ENCODE measurements around the gene FDXR. TPM values are rescaled to one million over a fixed set of nuclear protein-coding genes. Genes with fewer than 3 reads are reported as not detected.

FDXR gene
- total RNA-seq, 1 experiment from 2014 or later = 39.7 TPM

DNA sequence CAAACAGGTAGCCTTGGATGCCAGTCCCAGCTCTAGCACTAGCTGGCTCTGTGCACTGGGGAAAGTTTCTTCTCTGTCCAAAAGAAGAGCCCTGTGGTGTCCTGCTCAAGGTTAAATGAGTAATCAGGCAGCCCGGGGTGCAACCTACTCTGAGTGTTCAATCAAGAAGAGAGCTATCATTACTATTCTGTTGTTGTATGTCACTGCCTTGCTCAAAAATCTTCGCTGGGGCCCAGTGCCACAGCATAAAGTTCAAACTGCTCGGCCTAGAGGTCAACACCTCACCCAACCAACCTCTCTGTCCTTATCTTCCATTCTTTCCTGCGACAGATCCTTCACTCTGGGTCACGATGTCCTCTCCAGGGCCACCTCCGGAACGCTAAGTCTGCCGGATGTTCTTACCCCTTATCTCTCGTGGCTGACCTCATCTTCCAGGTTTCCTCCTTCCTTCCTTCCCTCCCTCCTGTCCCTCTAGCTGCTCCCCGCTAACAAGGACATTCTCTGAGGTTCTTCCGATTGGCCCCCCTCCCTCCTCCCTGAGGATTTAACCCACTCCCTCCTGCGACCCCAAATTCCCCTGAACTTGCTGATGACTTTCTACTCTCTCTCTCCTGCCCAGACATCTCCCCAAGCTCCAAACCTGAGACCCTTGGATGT lies 4.4 kb downstream of the FDXR start:
- H3K4me3 Mint-ChIP-seq = no peak overlapping the region; a peak in 1 of 5 replicates
- WGBS (ENCODE audit: extremely low coverage, insufficient read length, low lambda C conversion rate) = no CpG with 5 or more reads among the region's 12 CpGs
- H3K23ac ChIP-seq (ENCODE audit: insufficient read length, low read depth, low read length) = no peak overlapping the region
- H3K9me3 ChIP-seq (ENCODE audit: control insufficient read depth, low read depth, low read length) = no peaks in the 10 kb centered on the region
- TF ChIP-seq, protein P1, sequence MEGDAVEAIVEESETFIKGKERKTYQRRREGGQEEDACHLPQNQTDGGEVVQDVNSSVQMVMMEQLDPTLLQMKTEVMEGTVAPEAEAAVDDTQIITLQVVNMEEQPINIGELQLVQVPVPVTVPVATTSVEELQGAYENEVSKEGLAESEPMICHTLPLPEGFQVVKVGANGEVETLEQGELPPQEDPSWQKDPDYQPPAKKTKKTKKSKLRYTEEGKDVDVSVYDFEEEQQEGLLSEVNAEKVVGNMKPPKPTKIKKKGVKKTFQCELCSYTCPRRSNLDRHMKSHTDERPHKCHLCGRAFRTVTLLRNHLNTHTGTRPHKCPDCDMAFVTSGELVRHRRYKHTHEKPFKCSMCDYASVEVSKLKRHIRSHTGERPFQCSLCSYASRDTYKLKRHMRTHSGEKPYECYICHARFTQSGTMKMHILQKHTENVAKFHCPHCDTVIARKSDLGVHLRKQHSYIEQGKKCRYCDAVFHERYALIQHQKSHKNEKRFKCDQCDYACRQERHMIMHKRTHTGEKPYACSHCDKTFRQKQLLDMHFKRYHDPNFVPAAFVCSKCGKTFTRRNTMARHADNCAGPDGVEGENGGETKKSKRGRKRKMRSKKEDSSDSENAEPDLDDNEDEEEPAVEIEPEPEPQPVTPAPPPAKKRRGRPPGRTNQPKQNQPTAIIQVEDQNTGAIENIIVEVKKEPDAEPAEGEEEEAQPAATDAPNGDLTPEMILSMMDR (conservative IDR thresholded peaks at IDR 0.05) = no peak
- H3K79me1 ChIP-seq (ENCODE audit: insufficient read depth, low read depth, low read length, poor library complexity, severe bottlenecking) = no peaks in the 10 kb centered on the region
- H3K56ac ChIP-seq (ENCODE audit: insufficient read length, low read depth, low read length) = no peak overlapping the region
- H4K8ac ChIP-seq (replicated peaks; ENCODE audit: insufficient read length, low read depth, low read length) = no peak overlapping the region
- H2AK5ac ChIP-seq (ENCODE audit: insufficient read length, low read length) = no peak overlapping the region
- peaks cover 8% of the 10 kb centered on the region for H3K23me2 ChIP-seq (ENCODE audit: insufficient read length, low read depth, low read length, poor library complexity, severe bottlenecking)
- H4K20me1 ChIP-seq (ENCODE audit: control insufficient read depth, insufficient read depth, insufficient read length) = no peaks in the 10 kb centered on the region
- H3K14ac ChIP-seq (ENCODE audit: insufficient read depth, low read length) = no peak overlapping the region
- H3K9ac ChIP-seq (ENCODE audit: extremely low read depth, insufficient read length, low read length) = no peak overlapping the region
- H3K4ac ChIP-seq (ENCODE audit: low read depth, low read length) = no peak overlapping the region
- H3K4me1 Mint-ChIP-seq = peaks cover 19 to 28% of the 10 kb centered on the region in 2 experiments
- H3K79me2 ChIP-seq (ENCODE audit: insufficient read depth, low read length) = no peaks in the 10 kb centered on the region
- no peak overlapping the region for H2AFZ ChIP-seq (ENCODE audit: low read length)
- no peaks in the 10 kb centered on the region for H3K9me3 Mint-ChIP-seq
- peaks cover 1 to 29% (median 26%) of the 10 kb centered on the region in 3 experiments; a peak in 4 of 7 replicates for H3K36me3 Mint-ChIP-seq (ENCODE audit: insufficient read depth in 1 of 3, low read depth in 3 of 3)
- H3K27me3 Mint-ChIP-seq (ENCODE audit: low read depth) = no peaks in the 10 kb centered on the region; the same call in 1 of the 2 replicates
- no peak overlapping the region for H2BK15ac ChIP-seq (ENCODE audit: low read depth, low read length)
- no peak overlapping the region for H3K27ac ChIP-seq (ENCODE audit: insufficient read length, low read depth, low read length)
- H2BK5ac ChIP-seq (ENCODE audit: insufficient read length, low read length) = no peak overlapping the region
- DNase-seq = no peak
- no peak overlapping the region for H3K4me2 ChIP-seq (ENCODE audit: insufficient read depth, insufficient read length, low read length)
- H3K4me1 ChIP-seq (ENCODE audit: insufficient read depth, low read length) = 0 out of 2 replicates have a peak, but pooled peaks cover 2% of the 10 kb centered on the region
- no peak overlapping the region for H2BK120ac ChIP-seq (ENCODE audit: low read depth, low read length, poor library complexity, severe bottlenecking)
- H3K27ac Mint-ChIP-seq = peak overlapping the region in 1 of 3 experiments; percentile 0; a peak in 1 of 7 replicates
- no peak overlapping the region for H2BK12ac ChIP-seq (ENCODE audit: insufficient read length, low read depth, low read length)
- no peaks in the 10 kb centered on the region for H3K27me3 ChIP-seq (ENCODE audit: insufficient read depth, low read length)
- no peak overlapping the region for H2BK20ac ChIP-seq (ENCODE audit: low read depth, low read length, poor library complexity, severe bottlenecking)
- H3K18ac ChIP-seq (ENCODE audit: insufficient read length, low read depth, low read length) = no peak overlapping the region
- no peak overlapping the region for H3T11ph ChIP-seq (ENCODE audit: low read length)
- H4K91ac ChIP-seq (ENCODE audit: insufficient read length, low read depth, low read length) = no peak overlapping the region
- no peak overlapping the region for H4K5ac ChIP-seq (ENCODE audit: insufficient read length, low read depth, low read length)

Measured in H9 (cell line).